K562 (cell line): ENCODE measurements around the gene TMEM203. TPM values are rescaled to one million over a fixed set of nuclear protein-coding genes. Genes with fewer than 3 reads are reported as not detected.
A peak's percentile ranks its signal among the peaks of the same experiment; 100 is the strongest.

Experiments used
- CBX8 ChIP-seq: fragments of 200-600 bp; sonication (generic); IDR thresholded peaks from 2 replicates; pipeline ENCODE4 v1.6.1; 2012; ENCODE audit warnings: borderline replicate concordance, mixed run types, low read depth, mild to moderate bottlenecking, moderate library complexity, mixed read lengths, low read length, control low read depth, inconsistent platforms; ENCODE audit not compliant: poor library complexity, severe bottlenecking; ENCODE audit errors: extremely low read depth
- FOXA1 ChIP-seq: fragments of 450-650 bp; IDR thresholded peaks from 2 replicates; pipeline ENCODE4 v1.6.1; 2016; ENCODE audit warnings: mild to moderate bottlenecking, borderline replicate concordance
- MYNN ChIP-seq, 2 experiments: sonication (generic); formaldehyde crosslinking in 1 of 2; IDR thresholded peaks; 2 replicates each; pipeline versions ENCODE4 v1.5.0 to v1.6.1; 2016 to 2020; ENCODE audit warnings: antibody characterized with exemption in 1 of 2, missing genetic modification reagents in 1 of 2
- NBN ChIP-seq: fragments of 450-650 bp; IDR thresholded peaks from 2 replicates; pipeline ENCODE4 v1.6.1; 2016; ENCODE audit warnings: low read depth, mild to moderate bottlenecking
- RAD51 ChIP-seq: fragments of 450-650 bp; IDR thresholded peaks from 2 replicates; pipeline ENCODE4 v1.7.1; 2016; ENCODE audit warnings: low read depth, mild to moderate bottlenecking, borderline replicate concordance
- TAF15 ChIP-seq: fragments of 200-400 bp; formaldehyde crosslinking; IDR thresholded peaks from 2 replicates; pipeline ENCODE4 v1.6.1; 2017; ENCODE audit warnings: mild to moderate bottlenecking, low read depth, low read length, moderate library complexity
- ZNF239 ChIP-seq: fragments of 250-450 bp; sonication (Bioruptor Pico); IDR thresholded peaks from 2 replicates; pipeline ENCODE4 v1.4.0; 2020; ENCODE audit warnings: mild to moderate bottlenecking
- ZNF324 ChIP-seq: fragments of 250-450 bp; sonication (Bioruptor Pico); IDR thresholded peaks from 2 replicates; pipeline ENCODE4 v1.4.0; 2020; ENCODE audit warnings: mild to moderate bottlenecking
- polyA plus RNA-seq, 8 experiments: library from polyadenylated mRNA; depleted of rRNA in 4 of 8; stranded (reverse) in 5 of 8; unstranded in 3 of 8; fragments of >200 nt; fragmentation: Nextera tagmentation in 2 of 8; fragmentation: Illumina TruSeq in 1 of 8; extraction: Ambion mirVana in 2 of 8; extraction: Trizol in 1 of 8; gene quantifications; 2 replicates each; pipeline versions ENCODE4 v1.2.1 to v1.2.3, GENCODE V29; 2011 to 2014; ENCODE audit warnings: inconsistent platforms in 1 of 8, missing spikeins in 1 of 8
- total RNA-seq, 7 experiments: library from RNA; depleted of rRNA in 6 of 7; stranded (reverse); fragments of >200 nt in 6 of 7; fragmentation: Illumina TruSeq in 2 of 7; extraction: Trizol in 2 of 7; gene quantifications; 2 replicates each; pipeline versions ENCODE4 v1.2.1 to v1.2.3, GENCODE V29; 2011 to 2021; ENCODE audit warnings: low replicate concordance in 1 of 7
- TF ChIP-seq, protein P1 (sequence below): fragments of 450-650 bp; IDR thresholded peaks from 2 replicates; pipeline ENCODE4 v1.6.1; 2016; ENCODE audit warnings: mild to moderate bottlenecking
- TF ChIP-seq, protein P2 (sequence below), 3 experiments: fragments of 200-800 bp in 1 of 3; fragments of 250-450 bp in 1 of 3; fragments of 450-650 bp in 1 of 3; sonication (Bioruptor Pico) in 1 of 3; sonication (Bioruptor generic) in 1 of 3; formaldehyde crosslinking in 1 of 3; IDR thresholded peaks; 2 replicates each; pipeline versions ENCODE4 v1.6.1 to v1.8.0; 2016 to 2022; ENCODE audit warnings: mild to moderate bottlenecking in 2 of 3, missing genetic modification characterization in 2 of 3, missing compliant biosample characterization in 1 of 3, moderate library complexity in 1 of 3
- TF ChIP-seq, protein P3 (sequence below), 2 experiments: IDR thresholded peaks in 1 of 2; conservative IDR thresholded peaks in 1 of 2; 2 replicates each; pipeline ENCODE4 v1.6.1; 2016; ENCODE audit warnings: low read depth in 2 of 2, mild to moderate bottlenecking in 1 of 2, missing compliant biosample characterization in 1 of 2, missing genetic modification characterization in 1 of 2, moderate library complexity in 1 of 2
- TF ChIP-seq, protein P4 (sequence below): fragments of 450-650 bp; IDR thresholded peaks from 2 replicates; pipeline ENCODE4 v1.6.1; 2016; ENCODE audit warnings: borderline replicate concordance

The TMEM203 gene
- total and polyA plus RNA-seq, 9 of the 15 experiments (the other 6 are each of a cell fraction or from before 2014, with no cell fraction given) = 8.8 to 59.5 (median 37.6) TPM

DNA sequence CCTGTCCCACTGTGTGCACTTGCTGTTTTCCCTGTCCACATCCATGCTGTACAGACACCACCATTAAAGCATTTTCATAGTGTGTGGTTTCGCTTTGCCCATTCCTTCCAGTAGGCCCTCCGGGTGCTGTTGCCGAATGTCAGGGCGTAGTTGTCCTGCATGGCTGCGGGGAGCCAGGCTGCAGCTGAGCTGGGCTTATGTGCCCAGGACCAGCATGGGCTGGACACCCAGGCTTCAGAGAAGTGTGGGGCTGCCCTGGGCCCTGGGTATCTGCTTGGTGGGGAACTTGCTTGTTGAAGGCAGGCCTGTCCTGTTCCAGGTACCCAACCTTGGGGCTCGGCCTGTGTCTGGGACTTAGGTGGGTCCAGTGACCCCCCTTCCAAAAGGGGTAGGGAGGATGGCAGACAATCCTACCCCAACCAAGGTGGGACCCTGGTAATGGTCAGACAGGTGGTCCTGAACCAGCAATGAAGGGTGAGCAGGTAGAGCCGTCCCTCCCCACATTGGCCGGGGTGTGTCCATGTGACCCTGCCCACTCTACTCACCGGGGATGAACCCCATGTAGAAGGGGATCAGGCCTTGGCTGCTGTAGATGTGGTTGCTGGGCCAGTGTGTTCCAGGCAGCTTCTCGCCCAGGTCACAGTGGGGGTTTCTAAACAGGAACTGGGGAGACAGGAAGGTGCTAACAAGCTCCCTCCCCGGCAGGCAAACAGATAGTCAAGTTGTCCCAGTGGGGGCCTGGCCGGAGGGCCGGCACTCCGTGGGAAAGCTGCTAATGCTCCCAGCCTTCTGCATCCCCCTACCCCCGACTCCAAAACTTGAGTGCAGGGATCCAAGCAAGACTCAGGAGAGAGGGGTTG lies 38.4 kb upstream of the TMEM203 start (continued):
- TF ChIP-seq, protein P1, sequence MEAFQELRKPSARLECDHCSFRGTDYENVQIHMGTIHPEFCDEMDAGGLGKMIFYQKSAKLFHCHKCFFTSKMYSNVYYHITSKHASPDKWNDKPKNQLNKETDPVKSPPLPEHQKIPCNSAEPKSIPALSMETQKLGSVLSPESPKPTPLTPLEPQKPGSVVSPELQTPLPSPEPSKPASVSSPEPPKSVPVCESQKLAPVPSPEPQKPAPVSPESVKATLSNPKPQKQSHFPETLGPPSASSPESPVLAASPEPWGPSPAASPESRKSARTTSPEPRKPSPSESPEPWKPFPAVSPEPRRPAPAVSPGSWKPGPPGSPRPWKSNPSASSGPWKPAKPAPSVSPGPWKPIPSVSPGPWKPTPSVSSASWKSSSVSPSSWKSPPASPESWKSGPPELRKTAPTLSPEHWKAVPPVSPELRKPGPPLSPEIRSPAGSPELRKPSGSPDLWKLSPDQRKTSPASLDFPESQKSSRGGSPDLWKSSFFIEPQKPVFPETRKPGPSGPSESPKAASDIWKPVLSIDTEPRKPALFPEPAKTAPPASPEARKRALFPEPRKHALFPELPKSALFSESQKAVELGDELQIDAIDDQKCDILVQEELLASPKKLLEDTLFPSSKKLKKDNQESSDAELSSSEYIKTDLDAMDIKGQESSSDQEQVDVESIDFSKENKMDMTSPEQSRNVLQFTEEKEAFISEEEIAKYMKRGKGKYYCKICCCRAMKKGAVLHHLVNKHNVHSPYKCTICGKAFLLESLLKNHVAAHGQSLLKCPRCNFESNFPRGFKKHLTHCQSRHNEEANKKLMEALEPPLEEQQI = no peak
- TF ChIP-seq RAD51 (no peak), NBN (no peak), TAF15 (no peak), CBX8 (no peak), MYNN (IDR thresholded peaks at IDR 0.05) (peak; percentile 39; the same call in 1 of the 2 replicates), MYNN (CRISPR knock-in tag; IDR thresholded peaks at IDR 0.05) (no peak), FOXA1 (no peak), ZNF239 (CRISPR knock-in tag) (no peak), ZNF324 (0 out of 2 replicates have a peak, but pooled peaks have one; percentile 26)
- TF ChIP-seq, protein P2, sequence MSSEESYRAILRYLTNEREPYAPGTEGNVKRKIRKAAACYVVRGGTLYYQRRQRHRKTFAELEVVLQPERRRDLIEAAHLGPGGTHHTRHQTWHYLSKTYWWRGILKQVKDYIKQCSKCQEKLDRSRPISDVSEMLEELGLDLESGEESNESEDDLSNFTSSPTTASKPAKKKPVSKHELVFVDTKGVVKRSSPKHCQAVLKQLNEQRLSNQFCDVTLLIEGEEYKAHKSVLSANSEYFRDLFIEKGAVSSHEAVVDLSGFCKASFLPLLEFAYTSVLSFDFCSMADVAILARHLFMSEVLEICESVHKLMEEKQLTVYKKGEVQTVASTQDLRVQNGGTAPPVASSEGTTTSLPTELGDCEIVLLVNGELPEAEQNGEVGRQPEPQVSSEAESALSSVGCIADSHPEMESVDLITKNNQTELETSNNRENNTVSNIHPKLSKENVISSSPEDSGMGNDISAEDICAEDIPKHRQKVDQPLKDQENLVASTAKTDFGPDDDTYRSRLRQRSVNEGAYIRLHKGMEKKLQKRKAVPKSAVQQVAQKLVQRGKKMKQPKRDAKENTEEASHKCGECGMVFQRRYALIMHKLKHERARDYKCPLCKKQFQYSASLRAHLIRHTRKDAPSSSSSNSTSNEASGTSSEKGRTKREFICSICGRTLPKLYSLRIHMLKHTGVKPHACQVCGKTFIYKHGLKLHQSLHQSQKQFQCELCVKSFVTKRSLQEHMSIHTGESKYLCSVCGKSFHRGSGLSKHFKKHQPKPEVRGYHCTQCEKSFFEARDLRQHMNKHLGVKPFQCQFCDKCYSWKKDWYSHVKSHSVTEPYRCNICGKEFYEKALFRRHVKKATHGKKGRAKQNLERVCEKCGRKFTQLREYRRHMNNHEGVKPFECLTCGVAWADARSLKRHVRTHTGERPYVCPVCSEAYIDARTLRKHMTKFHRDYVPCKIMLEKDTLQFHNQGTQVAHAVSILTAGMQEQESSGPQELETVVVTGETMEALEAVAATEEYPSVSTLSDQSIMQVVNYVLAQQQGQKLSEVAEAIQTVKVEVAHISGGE (CRISPR knock-in tag; IDR thresholded peaks at IDR 0.05) = peak in 1 of 3 experiments; percentile 34; a peak in 2 of 6 replicates
- TF ChIP-seq, protein P3, sequence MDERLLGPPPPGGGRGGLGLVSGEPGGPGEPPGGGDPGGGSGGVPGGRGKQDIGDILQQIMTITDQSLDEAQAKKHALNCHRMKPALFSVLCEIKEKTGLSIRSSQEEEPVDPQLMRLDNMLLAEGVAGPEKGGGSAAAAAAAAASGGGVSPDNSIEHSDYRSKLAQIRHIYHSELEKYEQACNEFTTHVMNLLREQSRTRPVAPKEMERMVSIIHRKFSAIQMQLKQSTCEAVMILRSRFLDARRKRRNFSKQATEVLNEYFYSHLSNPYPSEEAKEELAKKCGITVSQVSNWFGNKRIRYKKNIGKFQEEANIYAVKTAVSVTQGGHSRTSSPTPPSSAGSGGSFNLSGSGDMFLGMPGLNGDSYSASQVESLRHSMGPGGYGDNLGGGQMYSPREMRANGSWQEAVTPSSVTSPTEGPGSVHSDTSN (CRISPR knock-in tag; IDR thresholded peaks at IDR 0.05; ENCODE audit: low read depth) = no peak
- TF ChIP-seq, protein P3 (tag; conservative IDR thresholded peaks at IDR 0.05; ENCODE audit: low read depth) = no peak
- TF ChIP-seq, protein P4, sequence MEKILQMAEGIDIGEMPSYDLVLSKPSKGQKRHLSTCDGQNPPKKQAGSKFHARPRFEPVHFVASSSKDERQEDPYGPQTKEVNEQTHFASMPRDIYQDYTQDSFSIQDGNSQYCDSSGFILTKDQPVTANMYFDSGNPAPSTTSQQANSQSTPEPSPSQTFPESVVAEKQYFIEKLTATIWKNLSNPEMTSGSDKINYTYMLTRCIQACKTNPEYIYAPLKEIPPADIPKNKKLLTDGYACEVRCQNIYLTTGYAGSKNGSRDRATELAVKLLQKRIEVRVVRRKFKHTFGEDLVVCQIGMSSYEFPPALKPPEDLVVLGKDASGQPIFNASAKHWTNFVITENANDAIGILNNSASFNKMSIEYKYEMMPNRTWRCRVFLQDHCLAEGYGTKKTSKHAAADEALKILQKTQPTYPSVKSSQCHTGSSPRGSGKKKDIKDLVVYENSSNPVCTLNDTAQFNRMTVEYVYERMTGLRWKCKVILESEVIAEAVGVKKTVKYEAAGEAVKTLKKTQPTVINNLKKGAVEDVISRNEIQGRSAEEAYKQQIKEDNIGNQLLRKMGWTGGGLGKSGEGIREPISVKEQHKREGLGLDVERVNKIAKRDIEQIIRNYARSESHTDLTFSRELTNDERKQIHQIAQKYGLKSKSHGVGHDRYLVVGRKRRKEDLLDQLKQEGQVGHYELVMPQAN = 0 out of 2 replicates have a peak, but pooled peaks have one; percentile 8
